K562 (cell line): Measurements from ENCODE around the gene ENTREP3. TPM values are rescaled to one million over a fixed set of nuclear protein-coding genes. Genes with fewer than 3 reads are reported as not detected.

Experiments
- HNRNPL ChIP-seq: fragments of 200-400 bp; formaldehyde crosslinking; IDR thresholded peaks from 2 replicates; pipeline ENCODE4 v1.6.1; 2017; ENCODE audit warnings: low read depth, mild to moderate bottlenecking, low read length
- ZNF277 ChIP-seq: fragments of 250-450 bp; sonication (Bioruptor Pico); IDR thresholded peaks from 2 replicates; pipeline ENCODE4 v1.8.0; 2022; ENCODE audit warnings: inconsistent platforms, mild to moderate bottlenecking, moderate library complexity, borderline replicate concordance
- ZNF764 ChIP-seq: fragments of 250-450 bp; sonication (Bioruptor Pico); IDR thresholded peaks from 2 replicates; pipeline ENCODE4 v1.4.0; 2020; ENCODE audit warnings: low read depth, mild to moderate bottlenecking, moderate library complexity
- polyA plus RNA-seq, 8 experiments: library from polyadenylated mRNA; depleted of rRNA in 4 of 8; stranded (reverse) in 5 of 8; unstranded in 3 of 8; fragments of >200 nt; fragmentation: Nextera tagmentation in 2 of 8; fragmentation: Illumina TruSeq in 1 of 8; extraction: Ambion mirVana in 2 of 8; extraction: Trizol in 1 of 8; gene quantifications; 2 replicates each; pipeline versions ENCODE4 v1.2.1 to v1.2.3, GENCODE V29; 2011 to 2014; ENCODE audit warnings: inconsistent platforms in 1 of 8, missing spikeins in 1 of 8
- total RNA-seq, 7 experiments: library from RNA; depleted of rRNA in 6 of 7; stranded (reverse); fragments of >200 nt in 6 of 7; fragmentation: Illumina TruSeq in 2 of 7; extraction: Trizol in 2 of 7; gene quantifications; 2 replicates each; pipeline versions ENCODE4 v1.2.1 to v1.2.3, GENCODE V29; 2011 to 2021; ENCODE audit warnings: low replicate concordance in 1 of 7
- TF ChIP-seq, protein P1 (sequence below): fragments of 450-650 bp; IDR thresholded peaks from 2 replicates; pipeline ENCODE4 v1.6.1; 2016; ENCODE audit warnings: low read depth, mild to moderate bottlenecking, moderate library complexity
- TF ChIP-seq, protein P2 (sequence below): fragments of 200-400 bp; formaldehyde crosslinking; IDR thresholded peaks from 2 replicates; pipeline ENCODE4 v1.6.1; 2017; ENCODE audit warnings: mild to moderate bottlenecking, low read depth, low read length, moderate library complexity

The ENTREP3 gene
- total and polyA plus RNA-seq, 9 of the 15 experiments (the other 6 are each of a cell fraction or from before 2014, with no cell fraction given): 1.9 to 41.8 (median 5.9) TPM

DNA sequence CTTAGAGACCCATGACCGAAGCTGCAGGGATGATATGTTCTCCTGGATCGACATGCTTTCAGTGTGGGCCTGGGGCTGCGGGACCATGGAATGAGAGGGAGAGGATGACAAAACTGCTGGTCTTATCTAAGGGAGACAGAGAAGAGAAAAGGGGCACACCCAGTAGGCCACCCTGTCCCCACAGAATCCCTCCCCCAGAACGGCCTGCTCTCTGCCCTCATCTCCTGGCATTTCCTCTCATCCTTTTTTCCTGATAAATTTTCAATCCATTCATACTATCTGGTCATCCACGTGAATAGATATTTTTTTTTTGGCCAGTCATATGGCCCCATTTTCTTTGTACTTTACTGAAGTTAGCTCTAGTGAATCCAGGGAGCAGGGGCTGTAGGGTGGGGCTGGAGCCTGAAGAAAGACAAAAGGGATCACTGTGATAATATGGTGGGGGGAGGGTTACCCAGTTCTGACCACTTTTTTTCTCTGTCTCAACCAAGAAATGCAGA, 46.1 kb upstream of the ENTREP3 start, which contains the start of gene PKLR (continued):
- TF ChIP-seq HNRNPL (peak; percentile 87; the same call in 1 of the 2 replicates), ZNF764 (CRISPR knock-in tag) (no peak), ZNF277 (CRISPR knock-in tag) (no peak)
- TF ChIP-seq, protein P1, sequence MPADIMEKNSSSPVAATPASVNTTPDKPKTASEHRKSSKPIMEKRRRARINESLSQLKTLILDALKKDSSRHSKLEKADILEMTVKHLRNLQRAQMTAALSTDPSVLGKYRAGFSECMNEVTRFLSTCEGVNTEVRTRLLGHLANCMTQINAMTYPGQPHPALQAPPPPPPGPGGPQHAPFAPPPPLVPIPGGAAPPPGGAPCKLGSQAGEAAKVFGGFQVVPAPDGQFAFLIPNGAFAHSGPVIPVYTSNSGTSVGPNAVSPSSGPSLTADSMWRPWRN: no peak
- TF ChIP-seq, protein P2, sequence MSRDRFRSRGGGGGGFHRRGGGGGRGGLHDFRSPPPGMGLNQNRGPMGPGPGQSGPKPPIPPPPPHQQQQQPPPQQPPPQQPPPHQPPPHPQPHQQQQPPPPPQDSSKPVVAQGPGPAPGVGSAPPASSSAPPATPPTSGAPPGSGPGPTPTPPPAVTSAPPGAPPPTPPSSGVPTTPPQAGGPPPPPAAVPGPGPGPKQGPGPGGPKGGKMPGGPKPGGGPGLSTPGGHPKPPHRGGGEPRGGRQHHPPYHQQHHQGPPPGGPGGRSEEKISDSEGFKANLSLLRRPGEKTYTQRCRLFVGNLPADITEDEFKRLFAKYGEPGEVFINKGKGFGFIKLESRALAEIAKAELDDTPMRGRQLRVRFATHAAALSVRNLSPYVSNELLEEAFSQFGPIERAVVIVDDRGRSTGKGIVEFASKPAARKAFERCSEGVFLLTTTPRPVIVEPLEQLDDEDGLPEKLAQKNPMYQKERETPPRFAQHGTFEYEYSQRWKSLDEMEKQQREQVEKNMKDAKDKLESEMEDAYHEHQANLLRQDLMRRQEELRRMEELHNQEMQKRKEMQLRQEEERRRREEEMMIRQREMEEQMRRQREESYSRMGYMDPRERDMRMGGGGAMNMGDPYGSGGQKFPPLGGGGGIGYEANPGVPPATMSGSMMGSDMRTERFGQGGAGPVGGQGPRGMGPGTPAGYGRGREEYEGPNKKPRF: no peak
